HCT116 (cell line): ENCODE data around the gene SH3PXD2A. TPM values are rescaled to one million over a fixed set of nuclear protein-coding genes. Genes with fewer than 3 reads are reported as not detected.

Experiments
- ATAC-seq: fragments of 200-7000 bp; cut with Tn5 transposase; 2 replicates; pipeline ENCODE4 v1.9.1; 2020; ENCODE audit warnings: mild to moderate bottlenecking, moderate library complexity
- BruUV-seq: library from RNA; stranded (reverse); fragments of 400-500 nt; replicated peaks from 2 replicates; lab custom pipeline; 2021; lab: Mats Ljungman, UMichigan
- CTCF ChIA-PET: fragments of 300-600 bp; sonication (Branson Sonifier 250); formaldehyde crosslinking; loops from one replicate; lab custom pipeline; 2021; ENCODE audit warnings: antibody characterized with exemption; lab: Charles Lee
- POLR2A ChIA-PET: fragments of 300-600, 350-600 bp; sonication (Branson Sonifier 250); formaldehyde crosslinking; loops from one replicate; lab custom pipeline; 2021; ENCODE audit warnings: antibody characterized with exemption; lab: Charles Lee
- RAD21 ChIA-PET, 2 experiments: fragments of 300-600 bp; sonication (Branson Sonifier 250); formaldehyde crosslinking; loops; one replicate each; lab custom pipeline; 2023; ENCODE audit warnings: low total read pairs in 2 of 2; ENCODE audit not compliant: uncharacterized antibody in 2 of 2, unreplicated experiment in 2 of 2, low non-redundant PET in 1 of 2; lab: Charles Lee
- DNase-seq: peaks from one replicate; pipeline ENCODE4 v3.0.0-alpha.2; 2010; ENCODE audit warnings: low read depth, low spot score
- H2AFZ ChIP-seq: fragments of 200-600 bp; shearing (Covaris generic), sonication (generic); 2 replicates; pipeline ENCODE4 v1.6.1; 2017; ENCODE audit warnings: low read depth, mixed run types, mixed read lengths, antibody characterized with exemption, low read length; ENCODE audit not compliant: poor library complexity, severe bottlenecking
- H3K27ac ChIP-seq: 2 replicates; pipeline ENCODE4 v1.5.1; 2012; ENCODE audit warnings: low read depth, low read length
- H3K27me3 ChIP-seq: fragments of 200-600 bp; sonication (generic); 2 replicates; pipeline ENCODE4 v1.6.1; 2016; ENCODE audit warnings: mixed run types, low read length, mixed read lengths; ENCODE audit not compliant: insufficient read depth
- H3K36me3 ChIP-seq, 2 experiments: fragments of 200-500 bp in 1 of 2; fragments of 200-600 bp in 1 of 2; sonication (Bioruptor generic) in 1 of 2; sonication (generic) in 1 of 2; 2 replicates each; pipeline versions ENCODE4 v1.5.1 to v1.6.1; 2014 to 2016; ENCODE audit warnings: low read length in 2 of 2, inconsistent platforms in 1 of 2, mixed read lengths in 1 of 2, mixed run types in 1 of 2; ENCODE audit not compliant: insufficient read depth in 2 of 2, control insufficient read depth in 1 of 2
- H3K4me1 ChIP-seq, 2 experiments: fragments of 200-600 bp in 1 of 2; sonication (generic) in 1 of 2; 2 replicates each; pipeline versions ENCODE4 v1.5.1 to v1.6.1; 2012 to 2017; ENCODE audit warnings: low read length in 2 of 2, inconsistent platforms in 1 of 2, mild to moderate bottlenecking in 1 of 2, mixed read lengths in 1 of 2, mixed run types in 1 of 2, moderate library complexity in 1 of 2; ENCODE audit not compliant: insufficient read depth in 2 of 2, control insufficient read depth in 1 of 2
- H3K4me2 ChIP-seq: fragments of 200-600 bp; sonication (generic); 2 replicates; pipeline ENCODE4 v1.6.1; 2017; ENCODE audit warnings: mixed run types, low read length, mixed read lengths
- H3K4me3 ChIP-seq, 2 experiments: fragments of 200-600 bp in 1 of 2; sonication (generic) in 1 of 2; replicated peaks in 1 of 2; 2 replicates each; pipeline ENCODE4 v1.5.1; 2011 to 2016; ENCODE audit warnings: low read length in 2 of 2, control low read depth in 1 of 2, low read depth in 1 of 2, mild to moderate bottlenecking in 1 of 2, mixed read lengths in 1 of 2, mixed run types in 1 of 2
- H3K79me2 ChIP-seq: fragments of 200-600 bp; sonication (generic); 2 replicates; pipeline ENCODE4 v1.6.1; 2017; ENCODE audit warnings: mild to moderate bottlenecking, mixed run types, low read length, moderate library complexity, mixed read lengths; ENCODE audit not compliant: insufficient read depth
- H3K9ac ChIP-seq: fragments of 200-600 bp; sonication (generic); 2 replicates; pipeline ENCODE4 v1.6.1; 2016; ENCODE audit warnings: low read length, mixed read lengths
- H3K9me2 ChIP-seq: fragments of 200-600 bp; sonication (generic), shearing (Covaris generic); 2 replicates; pipeline ENCODE4 v1.6.1; 2017; ENCODE audit warnings: mixed run types, mild to moderate bottlenecking, moderate library complexity; ENCODE audit not compliant: insufficient read depth
- H3K9me3 ChIP-seq, 2 experiments: fragments of 200-500 bp in 1 of 2; fragments of 200-600 bp in 1 of 2; sonication (Bioruptor generic) in 1 of 2; sonication (generic) in 1 of 2; 2 replicates each; pipeline ENCODE4 v1.6.1; 2014 to 2017; ENCODE audit warnings: low read length in 2 of 2, mixed read lengths in 2 of 2, inconsistent platforms in 1 of 2, low read depth in 1 of 2, mild to moderate bottlenecking in 1 of 2, mixed run types in 1 of 2, moderate library complexity in 1 of 2; ENCODE audit not compliant: control insufficient read depth in 1 of 2, insufficient read depth in 1 of 2
- H4K20me1 ChIP-seq: fragments of 200-600 bp; sonication (generic), shearing (Covaris generic); 2 replicates; pipeline ENCODE4 v1.6.1; 2017; ENCODE audit warnings: mixed run types, mild to moderate bottlenecking, moderate library complexity; ENCODE audit not compliant: insufficient read depth
- CBX3 ChIP-seq: IDR thresholded peaks from 2 replicates; pipeline ENCODE4 v1.6.1; 2012; ENCODE audit warnings: low read depth
- CEBPB ChIP-seq: IDR thresholded peaks from 2 replicates; pipeline ENCODE4 v1.6.1; 2012; ENCODE audit warnings: low read depth
- ELF1 ChIP-seq: IDR thresholded peaks from 2 replicates; pipeline ENCODE4 v1.6.1; 2012; ENCODE audit warnings: low read depth, borderline replicate concordance
- EZH2phosphoT487 ChIP-seq: fragments of 200-600 bp; IDR thresholded peaks from 2 replicates; pipeline ENCODE4 v1.6.1; 2018; ENCODE audit warnings: antibody characterized with exemption, borderline replicate concordance
- FOSL1 ChIP-seq: IDR thresholded peaks from 2 replicates; pipeline ENCODE4 v1.6.1; 2012; ENCODE audit warnings: low read depth
- JUND ChIP-seq: IDR thresholded peaks from 2 replicates; pipeline ENCODE4 v1.6.1; 2012
- POLR2A ChIP-seq: IDR thresholded peaks from 2 replicates; pipeline ENCODE4 v1.7.0; 2011; ENCODE audit warnings: borderline replicate concordance; ENCODE audit not compliant: insufficient read depth, insufficient read length; ENCODE audit errors: extremely low read depth
- RAD21 ChIP-seq: IDR thresholded peaks from 2 replicates; pipeline ENCODE4 v1.6.1; 2012; ENCODE audit warnings: low read depth, mild to moderate bottlenecking
- SP1 ChIP-seq: IDR thresholded peaks from 2 replicates; pipeline ENCODE4 v1.6.1; 2012; ENCODE audit warnings: low read depth
- TCF7L2 ChIP-seq: IDR thresholded peaks from 2 replicates; pipeline ENCODE4 v1.7.0; 2011; ENCODE audit warnings: borderline replicate concordance, inconsistent platforms; ENCODE audit not compliant: insufficient read depth, insufficient read length; ENCODE audit errors: extremely low read depth
- YY1 ChIP-seq: IDR thresholded peaks from 2 replicates; pipeline ENCODE4 v1.6.1; 2011; ENCODE audit warnings: low read length, low read depth, moderate library complexity, mild to moderate bottlenecking; ENCODE audit not compliant: insufficient replicate concordance; ENCODE audit errors: extremely low read depth
- ZFX ChIP-seq: fragments of 450-650 bp; IDR thresholded peaks from 2 replicates; pipeline ENCODE4 v1.6.1; 2017
- intact Hi-C: fragments of 100-400 bp; cut with micrococcal nuclease; formaldehyde crosslinking; loops from 2 replicates; pipeline ENCODE4 v1.10.0; 2022
- total RNA-seq: library from RNA; stranded (reverse); gene quantifications from one replicate; pipeline ENCODE4 v1.2.1, GENCODE V29; 2021; ENCODE audit not compliant: unreplicated experiment
- TF ChIP-seq, protein P1 (sequence below), 3 experiments: fragments of 200-600 bp in 1 of 3; sonication (generic) in 1 of 3; IDR thresholded peaks in 2 of 3; conservative IDR thresholded peaks in 1 of 3; 2 replicates each; pipeline ENCODE4 v1.5.1; 2012 to 2017; ENCODE audit warnings: low read depth in 2 of 3, low read length in 2 of 3, antibody characterized with exemption in 1 of 3, borderline replicate concordance in 1 of 3, control low read depth in 1 of 3, mild to moderate bottlenecking in 1 of 3, mixed read lengths in 1 of 3, mixed run types in 1 of 3, moderate library complexity in 1 of 3; ENCODE audit not compliant: insufficient read depth in 1 of 3
- TF ChIP-seq, protein P2 (sequence below): IDR thresholded peaks from 2 replicates; pipeline ENCODE4 v1.6.1; 2012; ENCODE audit warnings: low read depth
- TF ChIP-seq, protein P3 (sequence below): IDR thresholded peaks from 2 replicates; pipeline ENCODE4 v1.6.1; 2012

SH3PXD2A gene
- total RNA-seq, 1 experiment from 2014 or later, result 8.7 TPM

DNA sequence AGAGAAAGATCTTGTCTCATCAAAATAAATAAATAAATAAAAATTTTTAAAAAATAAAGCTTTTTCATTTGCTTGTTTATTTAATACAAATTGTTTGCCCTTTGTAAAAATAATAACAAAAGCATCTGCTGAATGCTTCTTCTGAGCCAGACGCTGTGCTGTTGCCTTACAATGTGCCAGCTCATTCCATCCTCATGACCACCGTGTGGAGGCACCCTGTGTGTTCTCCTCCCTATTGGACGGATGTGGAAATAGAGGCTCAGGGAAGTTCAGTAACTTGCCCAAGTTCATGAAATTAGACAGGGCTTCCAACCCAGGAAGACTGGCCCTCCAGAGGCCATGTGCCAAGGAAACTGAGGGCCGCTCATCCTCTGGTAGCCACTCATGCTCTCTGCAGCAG lies 120.6 kb downstream of the SH3PXD2A start (continued):
- TF ChIP-seq, protein P1, sequence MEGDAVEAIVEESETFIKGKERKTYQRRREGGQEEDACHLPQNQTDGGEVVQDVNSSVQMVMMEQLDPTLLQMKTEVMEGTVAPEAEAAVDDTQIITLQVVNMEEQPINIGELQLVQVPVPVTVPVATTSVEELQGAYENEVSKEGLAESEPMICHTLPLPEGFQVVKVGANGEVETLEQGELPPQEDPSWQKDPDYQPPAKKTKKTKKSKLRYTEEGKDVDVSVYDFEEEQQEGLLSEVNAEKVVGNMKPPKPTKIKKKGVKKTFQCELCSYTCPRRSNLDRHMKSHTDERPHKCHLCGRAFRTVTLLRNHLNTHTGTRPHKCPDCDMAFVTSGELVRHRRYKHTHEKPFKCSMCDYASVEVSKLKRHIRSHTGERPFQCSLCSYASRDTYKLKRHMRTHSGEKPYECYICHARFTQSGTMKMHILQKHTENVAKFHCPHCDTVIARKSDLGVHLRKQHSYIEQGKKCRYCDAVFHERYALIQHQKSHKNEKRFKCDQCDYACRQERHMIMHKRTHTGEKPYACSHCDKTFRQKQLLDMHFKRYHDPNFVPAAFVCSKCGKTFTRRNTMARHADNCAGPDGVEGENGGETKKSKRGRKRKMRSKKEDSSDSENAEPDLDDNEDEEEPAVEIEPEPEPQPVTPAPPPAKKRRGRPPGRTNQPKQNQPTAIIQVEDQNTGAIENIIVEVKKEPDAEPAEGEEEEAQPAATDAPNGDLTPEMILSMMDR (IDR thresholded peaks at IDR 0.05 in 2 of 3, conservative IDR thresholded peaks at IDR 0.05 in 1 of 3; ENCODE audit: borderline replicate concordance in 1 of 3, insufficient read depth in 1 of 3, low read depth in 2 of 3, low read length in 2 of 3), result no peak
- TF ChIP-seq POLR2A (no peak), TCF7L2 (no peak), EZH2phosphoT487 (no peak), YY1 (no peak), ELF1 (no peak), FOSL1 (no peak)

DNA sequence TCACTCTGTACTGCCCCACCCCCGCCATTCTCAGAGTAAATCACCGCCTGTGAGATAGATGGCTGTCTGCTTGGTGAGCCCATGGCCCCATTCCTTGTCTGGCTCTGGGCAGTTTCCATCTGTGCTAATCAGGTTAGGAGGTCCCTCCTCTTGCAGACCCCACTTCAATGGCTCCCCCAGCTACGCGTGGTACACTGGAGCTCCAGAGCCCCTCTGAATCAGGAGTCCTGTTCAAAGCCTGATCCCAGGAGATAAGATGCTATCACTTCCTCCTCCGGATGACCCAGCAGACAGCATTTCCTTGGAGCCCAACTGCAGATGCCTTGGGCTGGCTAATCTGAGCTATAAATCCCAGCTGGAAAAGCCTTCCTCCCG lies 122.3 kb downstream of the SH3PXD2A start:
- no TSS peak for BruUV-seq
- Histone ChIP-seq H3K79me2 (no peaks in the 10 kb centered on the region), H3K27ac (no peak overlapping the region)

More for the DNA sequence above, 122.3 kb downstream of the SH3PXD2A start:
- Histone ChIP-seq H3K36me3 (no peaks in the 10 kb centered on the region), H3K4me3 (no peak overlapping the region), H4K20me1 (no peaks in the 10 kb centered on the region), H3K4me1 (peaks cover 0 to 17% of the 10 kb centered on the region in 2 experiments; a peak in 2 of 4 replicates), H3K27me3 (no peaks in the 10 kb centered on the region), H3K9ac (no peak overlapping the region), H3K4me2 (no peak overlapping the region), H3K9me3 (no peaks in the 10 kb centered on the region), H3K9me2 (no peaks in the 10 kb centered on the region), H2AFZ (no peak overlapping the region)
- no peak for DNase-seq
- CTCF ChIA-PET, result interaction anchor here (1.1 to 2.0 kb wide), 2 partner anchors 13 to 22 kb away, joined by 3 to 5 read pairs; no protein-coding TSS in a partner anchor
- TF ChIP-seq, protein P1 (IDR thresholded peaks at IDR 0.05 in 2 of 3, conservative IDR thresholded peaks at IDR 0.05 in 1 of 3; ENCODE audit: borderline replicate concordance in 1 of 3, insufficient read depth in 1 of 3, low read depth in 2 of 3, low read length in 2 of 3), result no peak
- TF ChIP-seq SP1 (no peak), ELF1 (no peak), JUND (no peak), RAD21 (no peak), CBX3 (no peak), FOSL1 (no peak), CEBPB (no peak), POLR2A (no peak), YY1 (no peak), ZFX (no peak), TCF7L2 (no peak), EZH2phosphoT487 (no peak)
- TF ChIP-seq, protein P2, sequence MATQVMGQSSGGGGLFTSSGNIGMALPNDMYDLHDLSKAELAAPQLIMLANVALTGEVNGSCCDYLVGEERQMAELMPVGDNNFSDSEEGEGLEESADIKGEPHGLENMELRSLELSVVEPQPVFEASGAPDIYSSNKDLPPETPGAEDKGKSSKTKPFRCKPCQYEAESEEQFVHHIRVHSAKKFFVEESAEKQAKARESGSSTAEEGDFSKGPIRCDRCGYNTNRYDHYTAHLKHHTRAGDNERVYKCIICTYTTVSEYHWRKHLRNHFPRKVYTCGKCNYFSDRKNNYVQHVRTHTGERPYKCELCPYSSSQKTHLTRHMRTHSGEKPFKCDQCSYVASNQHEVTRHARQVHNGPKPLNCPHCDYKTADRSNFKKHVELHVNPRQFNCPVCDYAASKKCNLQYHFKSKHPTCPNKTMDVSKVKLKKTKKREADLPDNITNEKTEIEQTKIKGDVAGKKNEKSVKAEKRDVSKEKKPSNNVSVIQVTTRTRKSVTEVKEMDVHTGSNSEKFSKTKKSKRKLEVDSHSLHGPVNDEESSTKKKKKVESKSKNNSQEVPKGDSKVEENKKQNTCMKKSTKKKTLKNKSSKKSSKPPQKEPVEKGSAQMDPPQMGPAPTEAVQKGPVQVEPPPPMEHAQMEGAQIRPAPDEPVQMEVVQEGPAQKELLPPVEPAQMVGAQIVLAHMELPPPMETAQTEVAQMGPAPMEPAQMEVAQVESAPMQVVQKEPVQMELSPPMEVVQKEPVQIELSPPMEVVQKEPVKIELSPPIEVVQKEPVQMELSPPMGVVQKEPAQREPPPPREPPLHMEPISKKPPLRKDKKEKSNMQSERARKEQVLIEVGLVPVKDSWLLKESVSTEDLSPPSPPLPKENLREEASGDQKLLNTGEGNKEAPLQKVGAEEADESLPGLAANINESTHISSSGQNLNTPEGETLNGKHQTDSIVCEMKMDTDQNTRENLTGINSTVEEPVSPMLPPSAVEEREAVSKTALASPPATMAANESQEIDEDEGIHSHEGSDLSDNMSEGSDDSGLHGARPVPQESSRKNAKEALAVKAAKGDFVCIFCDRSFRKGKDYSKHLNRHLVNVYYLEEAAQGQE, result no peak
- TF ChIP-seq, protein P3, sequence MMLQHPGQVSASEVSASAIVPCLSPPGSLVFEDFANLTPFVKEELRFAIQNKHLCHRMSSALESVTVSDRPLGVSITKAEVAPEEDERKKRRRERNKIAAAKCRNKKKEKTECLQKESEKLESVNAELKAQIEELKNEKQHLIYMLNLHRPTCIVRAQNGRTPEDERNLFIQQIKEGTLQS, result no peak
- POLR2A ChIA-PET, result no interaction called here
- RAD21 ChIA-PET, result no interaction called here
- intact Hi-C loops, result no loop called here
- ATAC-seq, result no peak
